Measurements from ENCODE around the gene GCH1. TPM values are rescaled to one million over a fixed set of nuclear protein-coding genes. Genes with fewer than 3 reads are reported as not detected.

The GCH1 gene
- total and polyA plus RNA-seq, 4 donors = 7.2 to 44.9 (median 14.8) TPM

DNA sequence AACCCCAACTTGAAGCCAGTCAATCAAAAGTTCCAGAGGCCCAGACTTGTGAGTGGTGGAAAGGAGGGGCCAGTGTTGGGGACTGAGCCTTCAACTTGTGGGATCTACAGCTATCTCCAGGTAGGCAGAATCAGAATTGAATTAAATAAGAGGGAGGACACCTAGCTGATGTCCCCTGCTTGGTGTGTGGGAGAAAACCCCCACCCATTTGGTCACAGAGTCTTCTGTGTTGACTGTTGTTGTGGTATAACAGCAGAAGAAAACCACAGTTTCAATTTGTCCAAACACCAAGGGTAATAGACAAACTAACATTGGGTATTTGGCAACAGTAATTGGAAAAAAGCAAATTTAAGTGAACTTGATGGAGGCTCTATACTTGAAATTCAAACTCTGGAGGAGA is 3.4 kb upstream of the GCH1 start:
- H3K4me1 ChIP-seq (ENCODE audit: control insufficient read depth in 5 of 5, insufficient read depth in 5 of 5, low read length in 5 of 5) = peaks cover 0 to 15% (median 0%) of the 10 kb centered on the region in 5 donors
- H3K27me3 ChIP-seq (ENCODE audit: control insufficient read depth in 3 of 3, insufficient read depth in 3 of 3, low read length in 2 of 3) = no peaks in the 10 kb centered on the region
- no peak overlapping the region for H3K9ac ChIP-seq (ENCODE audit: insufficient read depth in 1 of 2, low read length in 2 of 2)
- H3K36me3 ChIP-seq (ENCODE audit: control insufficient read depth in 4 of 4, insufficient read depth in 4 of 4, low read length in 4 of 4) = no peaks in the 10 kb centered on the region
- DNase-seq (no peak), ATAC-seq (ENCODE audit: insufficient read depth, low FRiP score) (no peak)
- H3K27ac ChIP-seq (ENCODE audit: low read depth in 1 of 2, low read length in 1 of 2) = no peak overlapping the region
- H3K9me3 ChIP-seq (ENCODE audit: control insufficient read depth in 4 of 4, insufficient read depth in 3 of 4, low read length in 3 of 4) = no peaks in the 10 kb centered on the region
- no peak overlapping the region for H3K4me3 ChIP-seq
- TF ChIP-seq, protein P1, sequence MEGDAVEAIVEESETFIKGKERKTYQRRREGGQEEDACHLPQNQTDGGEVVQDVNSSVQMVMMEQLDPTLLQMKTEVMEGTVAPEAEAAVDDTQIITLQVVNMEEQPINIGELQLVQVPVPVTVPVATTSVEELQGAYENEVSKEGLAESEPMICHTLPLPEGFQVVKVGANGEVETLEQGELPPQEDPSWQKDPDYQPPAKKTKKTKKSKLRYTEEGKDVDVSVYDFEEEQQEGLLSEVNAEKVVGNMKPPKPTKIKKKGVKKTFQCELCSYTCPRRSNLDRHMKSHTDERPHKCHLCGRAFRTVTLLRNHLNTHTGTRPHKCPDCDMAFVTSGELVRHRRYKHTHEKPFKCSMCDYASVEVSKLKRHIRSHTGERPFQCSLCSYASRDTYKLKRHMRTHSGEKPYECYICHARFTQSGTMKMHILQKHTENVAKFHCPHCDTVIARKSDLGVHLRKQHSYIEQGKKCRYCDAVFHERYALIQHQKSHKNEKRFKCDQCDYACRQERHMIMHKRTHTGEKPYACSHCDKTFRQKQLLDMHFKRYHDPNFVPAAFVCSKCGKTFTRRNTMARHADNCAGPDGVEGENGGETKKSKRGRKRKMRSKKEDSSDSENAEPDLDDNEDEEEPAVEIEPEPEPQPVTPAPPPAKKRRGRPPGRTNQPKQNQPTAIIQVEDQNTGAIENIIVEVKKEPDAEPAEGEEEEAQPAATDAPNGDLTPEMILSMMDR (IDR thresholded peaks at IDR 0.05; ENCODE audit: control extremely low read depth, extremely low read depth) = no peak

DNA sequence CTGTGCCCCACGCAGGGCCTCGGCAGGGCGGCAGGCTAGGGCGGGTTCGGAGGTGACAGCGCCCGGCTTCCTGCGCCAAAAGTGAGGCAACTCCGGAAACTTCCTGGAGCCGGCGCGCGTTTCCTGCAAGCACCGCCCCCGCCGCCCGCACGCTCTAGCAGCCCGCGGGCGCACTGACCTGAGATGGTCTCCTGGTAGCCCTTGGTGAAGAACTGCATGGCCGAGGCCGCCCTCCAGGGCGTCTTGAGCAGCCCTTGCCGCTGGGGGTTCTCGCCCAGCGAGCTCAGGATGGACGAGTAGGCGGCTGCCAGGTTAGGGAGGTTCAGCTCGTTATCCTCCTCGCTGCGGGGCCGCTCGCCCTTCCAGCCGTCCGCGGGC is 494 bp downstream of the GCH1 start:
- H3K4me1 ChIP-seq (ENCODE audit: control insufficient read depth in 5 of 5, insufficient read depth in 5 of 5, low read length in 5 of 5) = peaks cover 0 to 23% (median 2%) of the 10 kb centered on the region in 5 donors
- WGBS, 2 donors = 0% methylated on average over 22 to 37 of the region's 37 CpGs
- H3K9ac ChIP-seq (ENCODE audit: insufficient read depth in 1 of 2, low read length in 2 of 2) = peak overlapping the region in 1 of 2 donors; percentile 61
- H3K27me3 ChIP-seq (ENCODE audit: control insufficient read depth in 3 of 3, insufficient read depth in 3 of 3, low read length in 2 of 3) = peaks cover 0 to 5% (median 0%) of the 10 kb centered on the region in 3 donors
- DNase-seq (peak; percentile 59 to 68 (median 68)), ATAC-seq (ENCODE audit: insufficient read depth, low FRiP score) (peak; percentile 76)
- H3K4me3 ChIP-seq = peak overlapping the region; percentile 90
- TF ChIP-seq, protein P1 (IDR thresholded peaks at IDR 0.05; ENCODE audit: control extremely low read depth, extremely low read depth) = no peak
- H3K27ac ChIP-seq (ENCODE audit: low read depth in 1 of 2, low read length in 1 of 2) = peak overlapping the region; percentile 36 to 89
- H3K9me3 ChIP-seq (ENCODE audit: control insufficient read depth in 4 of 4, insufficient read depth in 3 of 4, low read length in 3 of 4) = no peaks in the 10 kb centered on the region
- H3K36me3 ChIP-seq (ENCODE audit: control insufficient read depth in 4 of 4, insufficient read depth in 4 of 4, low read length in 4 of 4) = no peaks in the 10 kb centered on the region

DNA sequence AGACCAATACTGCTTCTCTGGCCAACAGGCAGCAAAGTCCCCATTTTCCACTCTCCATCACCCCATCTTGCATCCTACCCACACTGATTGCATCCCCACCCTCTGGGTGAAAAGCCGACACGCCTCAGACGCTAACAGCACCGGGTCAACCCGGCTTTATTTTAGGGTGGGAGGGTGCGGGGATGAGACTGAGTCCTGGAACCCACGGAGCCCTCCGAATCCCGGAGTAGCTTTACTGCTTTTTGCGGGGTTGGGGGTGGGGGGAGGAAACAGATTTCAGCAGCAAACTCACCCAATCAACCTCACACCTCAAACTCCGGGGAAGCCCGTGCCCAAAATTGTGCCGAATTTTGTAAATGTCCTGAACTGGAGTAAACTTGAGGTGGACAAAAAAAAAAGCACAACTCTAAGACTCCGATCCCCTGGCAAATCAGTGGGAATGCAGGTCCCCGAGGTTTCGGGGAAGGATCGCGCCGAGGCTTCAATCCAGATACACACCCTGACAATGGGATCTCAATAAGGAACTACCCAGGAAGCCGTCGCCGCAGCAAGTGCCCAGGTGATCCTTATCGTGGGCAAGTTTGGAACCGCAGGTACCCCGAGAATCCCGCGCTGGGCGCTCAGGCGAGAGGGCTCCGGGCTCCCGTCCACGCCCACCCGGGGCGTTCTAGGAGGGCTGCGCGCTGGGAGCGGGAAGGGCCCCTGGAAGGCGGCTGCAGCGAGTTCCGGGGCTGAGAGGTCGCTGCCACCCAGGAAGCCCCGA is 1.1 kb downstream of the GCH1 start:
- Histone ChIP-seq H3K27ac (ENCODE audit: low read depth in 1 of 2, low read length in 1 of 2) (peak overlapping the region; percentile 40 to 89), H3K9ac (ENCODE audit: insufficient read depth in 1 of 2, low read length in 2 of 2) (peak overlapping the region; percentile 61 to 62), H3K36me3 (ENCODE audit: control insufficient read depth in 4 of 4, insufficient read depth in 4 of 4, low read length in 4 of 4) (no peaks in the 10 kb centered on the region), H3K9me3 (ENCODE audit: control insufficient read depth in 4 of 4, insufficient read depth in 3 of 4, low read length in 3 of 4) (no peaks in the 10 kb centered on the region), H3K4me1 (ENCODE audit: control insufficient read depth in 5 of 5, insufficient read depth in 5 of 5, low read length in 5 of 5) (peaks cover 0 to 23% (median 2%) of the 10 kb centered on the region in 5 donors), H3K27me3 (ENCODE audit: control insufficient read depth in 3 of 3, insufficient read depth in 3 of 3, low read length in 2 of 3) (peaks cover 0 to 5% (median 0%) of the 10 kb centered on the region in 3 donors), H3K4me3 (peak overlapping the region; percentile 90)
- DNase-seq (peak in 1 of 3 donors; percentile 26), ATAC-seq (ENCODE audit: insufficient read depth, low FRiP score) (no peak)
- TF ChIP-seq, protein P1 (IDR thresholded peaks at IDR 0.05; ENCODE audit: control extremely low read depth, extremely low read depth) = no peak
- WGBS, 2 donors = 1% methylated on average over 38 to 42 of the region's 42 CpGs
